Measurements from ENCODE around the gene CACNA1C. TPM values are rescaled to one million over a fixed set of nuclear protein-coding genes. Genes with fewer than 3 reads are reported as not detected.

CACNA1C gene
- total and polyA plus RNA-seq, 2 donors from 2014 or later, result 1.6 to 17.4 TPM

DNA sequence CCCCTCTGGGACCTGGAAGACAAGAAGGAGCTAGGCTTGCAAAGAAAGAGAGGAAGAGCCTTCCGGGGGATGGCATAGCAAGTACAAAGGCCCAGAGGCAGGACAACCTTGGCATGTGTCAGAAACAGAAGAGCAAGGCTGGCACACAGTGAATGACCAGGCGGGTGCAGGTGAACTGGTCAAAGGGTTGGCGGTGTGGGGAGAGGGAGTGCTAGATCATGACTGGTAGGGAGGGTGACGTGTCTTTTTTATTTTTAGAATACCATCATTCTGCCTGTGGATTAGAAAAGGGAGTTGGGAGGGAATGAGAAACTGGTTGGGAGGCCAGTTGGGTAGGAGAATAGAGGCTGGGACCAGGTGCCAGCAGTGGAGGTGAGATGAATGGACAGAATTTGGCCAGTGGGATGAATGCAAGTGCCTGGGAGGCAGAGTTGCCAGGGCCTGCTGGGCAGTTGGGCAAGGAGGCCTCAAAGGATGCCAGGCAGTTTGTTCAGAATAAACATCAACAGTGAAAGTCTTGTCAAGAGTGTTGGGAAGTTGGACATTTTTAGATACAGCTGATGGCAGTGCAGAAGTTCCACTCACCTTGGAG, 168.3 kb downstream of the CACNA1C start:
- TF ChIP-seq, protein P1, sequence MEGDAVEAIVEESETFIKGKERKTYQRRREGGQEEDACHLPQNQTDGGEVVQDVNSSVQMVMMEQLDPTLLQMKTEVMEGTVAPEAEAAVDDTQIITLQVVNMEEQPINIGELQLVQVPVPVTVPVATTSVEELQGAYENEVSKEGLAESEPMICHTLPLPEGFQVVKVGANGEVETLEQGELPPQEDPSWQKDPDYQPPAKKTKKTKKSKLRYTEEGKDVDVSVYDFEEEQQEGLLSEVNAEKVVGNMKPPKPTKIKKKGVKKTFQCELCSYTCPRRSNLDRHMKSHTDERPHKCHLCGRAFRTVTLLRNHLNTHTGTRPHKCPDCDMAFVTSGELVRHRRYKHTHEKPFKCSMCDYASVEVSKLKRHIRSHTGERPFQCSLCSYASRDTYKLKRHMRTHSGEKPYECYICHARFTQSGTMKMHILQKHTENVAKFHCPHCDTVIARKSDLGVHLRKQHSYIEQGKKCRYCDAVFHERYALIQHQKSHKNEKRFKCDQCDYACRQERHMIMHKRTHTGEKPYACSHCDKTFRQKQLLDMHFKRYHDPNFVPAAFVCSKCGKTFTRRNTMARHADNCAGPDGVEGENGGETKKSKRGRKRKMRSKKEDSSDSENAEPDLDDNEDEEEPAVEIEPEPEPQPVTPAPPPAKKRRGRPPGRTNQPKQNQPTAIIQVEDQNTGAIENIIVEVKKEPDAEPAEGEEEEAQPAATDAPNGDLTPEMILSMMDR (IDR thresholded peaks at IDR 0.05; ENCODE audit: borderline replicate concordance, extremely low read depth, insufficient read depth), result no peak
- no peaks in the 10 kb centered on the region for H3K4me1 ChIP-seq (ENCODE audit: control insufficient read depth in 2 of 3, insufficient read depth in 2 of 3, low read depth in 1 of 3, low read length in 3 of 3)
- no peak overlapping the region for H3K27ac ChIP-seq (ENCODE audit: low read depth in 2 of 2, low read length in 2 of 2)
- no peak for FAIRE-seq
- no peaks in the 10 kb centered on the region for H3K9me3 ChIP-seq (ENCODE audit: control insufficient read depth in 2 of 3, insufficient read depth in 1 of 3, low read length in 3 of 3)
- no peak overlapping the region for H3K9ac ChIP-seq (ENCODE audit: low read length in 3 of 3)
- H3K27me3 ChIP-seq (ENCODE audit: control insufficient read depth, insufficient read depth, low read length), result no peaks in the 10 kb centered on the region
- no peak for DNase-seq
- no peaks in the 10 kb centered on the region for H3K36me3 ChIP-seq (ENCODE audit: control insufficient read depth in 2 of 3, insufficient read depth in 3 of 3, low read length in 3 of 3)
- no peak overlapping the region for H3K4me3 ChIP-seq (ENCODE audit: low read length in 3 of 3)
- intact Hi-C loops (cut with DNase I), result no loop called here

DNA sequence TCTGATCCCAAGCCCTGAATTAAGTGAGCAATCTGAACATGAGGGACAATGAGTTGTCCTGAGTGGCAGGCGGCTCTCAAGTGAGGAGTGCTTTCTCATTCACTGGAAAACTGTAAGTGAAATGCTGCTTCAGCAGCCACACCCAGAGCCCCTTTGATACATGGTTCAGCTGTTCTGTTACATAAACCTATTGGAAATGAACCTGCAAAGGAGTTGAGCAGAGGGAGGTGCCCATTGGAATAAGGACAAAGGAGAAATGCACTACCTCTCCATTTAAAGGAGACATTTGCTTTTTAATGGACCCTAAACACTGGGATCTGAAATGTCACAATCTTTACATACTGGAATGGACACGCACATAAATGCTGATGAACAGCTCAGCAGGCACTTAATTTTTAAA, 169.9 kb downstream of the CACNA1C start:
- FAIRE-seq, result no peak

DNA sequence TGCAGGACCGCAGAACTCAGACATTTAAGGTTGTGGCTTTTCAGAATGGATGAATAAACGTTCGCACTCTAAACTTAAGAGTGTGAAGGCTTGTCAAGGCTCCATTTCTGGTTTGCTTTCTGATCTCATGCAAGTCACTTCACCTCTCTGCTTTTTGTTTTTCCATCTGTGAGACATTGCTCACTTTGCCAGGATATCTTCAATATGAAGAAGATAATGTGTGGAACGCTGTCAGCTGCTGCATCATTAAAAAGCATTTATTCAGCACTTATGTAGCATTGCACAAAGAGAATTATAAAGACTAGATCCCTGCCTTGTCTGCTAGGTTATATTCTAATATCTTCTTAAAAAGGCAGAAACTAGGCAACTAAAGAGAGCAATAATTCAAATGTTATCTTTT, 172.2 kb downstream of the CACNA1C start:
- intact Hi-C loops (cut with DNase I), result no loop called here
- FAIRE-seq (no peak), DNase-seq (no peak)
- no peak overlapping the region for H3K9ac ChIP-seq (ENCODE audit: low read length in 3 of 3)
- H3K27ac ChIP-seq (ENCODE audit: low read depth in 2 of 2, low read length in 2 of 2), result no peak overlapping the region
- H3K4me1 ChIP-seq (ENCODE audit: control insufficient read depth in 2 of 3, insufficient read depth in 2 of 3, low read depth in 1 of 3, low read length in 3 of 3), result no peaks in the 10 kb centered on the region
- no peaks in the 10 kb centered on the region for H3K27me3 ChIP-seq (ENCODE audit: control insufficient read depth, insufficient read depth, low read length)
- no peaks in the 10 kb centered on the region for H3K36me3 ChIP-seq (ENCODE audit: control insufficient read depth in 2 of 3, insufficient read depth in 3 of 3, low read length in 3 of 3)
- H3K9me3 ChIP-seq (ENCODE audit: control insufficient read depth in 2 of 3, insufficient read depth in 1 of 3, low read length in 3 of 3), result no peaks in the 10 kb centered on the region
- TF ChIP-seq, protein P1 (IDR thresholded peaks at IDR 0.05; ENCODE audit: borderline replicate concordance, extremely low read depth, insufficient read depth), result no peak
- no peak overlapping the region for H3K4me3 ChIP-seq (ENCODE audit: low read length in 3 of 3)

More for the DNA sequence above, 169.9 kb downstream of the CACNA1C start:
- Histone ChIP-seq H3K27ac (ENCODE audit: low read depth in 2 of 2, low read length in 2 of 2) (no peak overlapping the region), H3K27me3 (ENCODE audit: control insufficient read depth, insufficient read depth, low read length) (no peaks in the 10 kb centered on the region), H3K9me3 (ENCODE audit: control insufficient read depth in 2 of 3, insufficient read depth in 1 of 3, low read length in 3 of 3) (no peaks in the 10 kb centered on the region), H3K4me3 (ENCODE audit: low read length in 3 of 3) (no peak overlapping the region), H3K36me3 (ENCODE audit: control insufficient read depth in 2 of 3, insufficient read depth in 3 of 3, low read length in 3 of 3) (no peaks in the 10 kb centered on the region), H3K9ac (ENCODE audit: low read length in 3 of 3) (no peak overlapping the region), H3K4me1 (ENCODE audit: control insufficient read depth in 2 of 3, insufficient read depth in 2 of 3, low read depth in 1 of 3, low read length in 3 of 3) (no peaks in the 10 kb centered on the region)
- no peak for DNase-seq
- TF ChIP-seq, protein P1 (IDR thresholded peaks at IDR 0.05; ENCODE audit: borderline replicate concordance, extremely low read depth, insufficient read depth), result no peak
- intact Hi-C loops (cut with DNase I), result no loop called here

DNA sequence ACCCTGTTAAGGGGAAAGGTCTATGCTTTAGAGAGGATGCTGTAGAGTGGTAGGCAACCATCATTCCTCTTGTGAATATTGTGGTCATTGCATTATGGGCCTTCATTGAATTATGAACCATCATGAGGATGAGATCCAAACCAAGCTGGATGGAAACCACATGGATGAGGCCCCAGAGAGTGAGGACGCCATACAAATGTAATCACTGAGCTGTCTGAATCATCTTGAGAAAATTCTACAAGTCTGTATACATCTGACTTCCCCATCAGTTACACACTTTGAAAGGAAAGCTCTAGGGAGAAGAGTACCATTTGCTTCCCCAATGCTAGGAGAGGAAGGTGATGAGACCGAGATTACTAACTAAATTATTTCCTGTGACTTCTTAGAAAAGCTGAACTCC, 172.9 kb downstream of the CACNA1C start:
- DNase-seq, result no peak
- intact Hi-C loops (cut with DNase I), result no loop called here
- TF ChIP-seq, protein P1 (IDR thresholded peaks at IDR 0.05; ENCODE audit: borderline replicate concordance, extremely low read depth, insufficient read depth), result no peak
- H3K9me3 ChIP-seq (ENCODE audit: control insufficient read depth in 2 of 3, insufficient read depth in 1 of 3, low read length in 3 of 3), result no peaks in the 10 kb centered on the region
- H3K4me1 ChIP-seq (ENCODE audit: control insufficient read depth in 2 of 3, insufficient read depth in 2 of 3, low read depth in 1 of 3, low read length in 3 of 3), result no peaks in the 10 kb centered on the region
- H3K4me3 ChIP-seq (ENCODE audit: low read length in 3 of 3), result no peak overlapping the region
- H3K27me3 ChIP-seq (ENCODE audit: control insufficient read depth, insufficient read depth, low read length), result no peaks in the 10 kb centered on the region
- FAIRE-seq, result no peak
- H3K9ac ChIP-seq (ENCODE audit: low read length in 3 of 3), result no peak overlapping the region
- H3K36me3 ChIP-seq (ENCODE audit: control insufficient read depth in 2 of 3, insufficient read depth in 3 of 3, low read length in 3 of 3), result no peaks in the 10 kb centered on the region
- H3K27ac ChIP-seq (ENCODE audit: low read depth in 2 of 2, low read length in 2 of 2), result no peak overlapping the region
